ENCODE measurements around the gene TUBGCP6.
"Not testable (repeated sequence)": the region's sequence is repeated elsewhere in the genome, so short reads cannot be mapped to it uniquely, and the experiment has no call there.

Gene TUBGCP6

DNA sequence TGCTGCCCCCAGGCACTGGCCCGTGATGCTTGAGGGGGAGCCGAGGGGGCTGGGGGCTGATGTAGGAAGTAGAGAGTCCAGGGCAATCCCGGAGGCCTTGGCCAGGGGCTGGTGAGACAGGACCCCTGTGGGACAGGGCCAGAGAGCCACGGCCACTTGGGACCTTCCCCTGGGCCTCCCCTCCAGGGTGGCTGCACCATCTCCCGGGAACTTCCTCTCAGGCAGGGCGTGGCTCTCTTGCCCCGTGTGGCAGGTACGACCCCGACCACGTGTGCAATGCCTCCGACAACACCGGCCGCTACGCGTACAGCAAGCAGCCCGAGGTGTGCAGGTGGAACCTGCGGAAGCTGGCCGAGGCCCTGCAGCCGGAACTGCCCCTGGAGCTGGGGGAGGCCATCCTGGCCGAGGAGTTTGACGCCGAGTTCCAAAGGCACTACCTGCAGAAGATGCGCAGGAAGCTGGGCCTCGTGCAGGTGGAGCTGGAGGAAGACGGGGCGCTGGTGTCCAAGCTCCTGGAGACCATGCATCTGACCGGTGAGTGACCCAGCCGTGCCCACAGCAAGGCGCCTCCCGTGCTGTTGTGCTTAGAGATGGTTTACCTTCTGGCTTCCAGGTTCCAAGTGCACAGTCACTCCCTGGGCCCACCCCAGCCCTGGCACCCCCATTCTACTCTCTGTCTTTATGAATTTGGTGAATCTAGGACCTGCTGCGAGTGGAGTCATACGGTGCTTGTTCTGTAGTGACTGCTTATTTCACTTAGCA is 34.3 kb downstream of the TUBGCP6 start:
- no peak for DNase-seq (ENCODE audit: low spot score)

DNA sequence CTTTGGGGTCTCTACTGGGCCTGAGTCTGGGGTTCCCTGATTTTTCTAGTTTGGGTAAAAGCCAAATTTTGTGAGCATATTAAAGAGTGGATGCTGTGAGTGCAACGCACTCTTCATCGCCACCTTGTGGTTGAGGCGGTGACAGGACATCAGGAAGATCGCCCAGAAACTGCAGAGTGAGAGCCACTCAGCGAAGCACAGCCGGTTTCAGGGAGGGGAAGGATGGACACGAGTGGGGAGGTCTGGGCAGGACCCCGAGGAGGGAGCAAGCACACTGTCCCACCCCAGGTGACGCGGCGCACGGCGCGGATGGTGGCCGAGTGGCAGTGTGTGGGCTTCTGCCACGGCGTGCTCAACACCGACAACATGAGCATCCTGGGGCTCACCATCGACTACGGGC is 34.9 kb downstream of the TUBGCP6 start:
- DNase-seq (ENCODE audit: low spot score): peak; percentile 70

DNA sequence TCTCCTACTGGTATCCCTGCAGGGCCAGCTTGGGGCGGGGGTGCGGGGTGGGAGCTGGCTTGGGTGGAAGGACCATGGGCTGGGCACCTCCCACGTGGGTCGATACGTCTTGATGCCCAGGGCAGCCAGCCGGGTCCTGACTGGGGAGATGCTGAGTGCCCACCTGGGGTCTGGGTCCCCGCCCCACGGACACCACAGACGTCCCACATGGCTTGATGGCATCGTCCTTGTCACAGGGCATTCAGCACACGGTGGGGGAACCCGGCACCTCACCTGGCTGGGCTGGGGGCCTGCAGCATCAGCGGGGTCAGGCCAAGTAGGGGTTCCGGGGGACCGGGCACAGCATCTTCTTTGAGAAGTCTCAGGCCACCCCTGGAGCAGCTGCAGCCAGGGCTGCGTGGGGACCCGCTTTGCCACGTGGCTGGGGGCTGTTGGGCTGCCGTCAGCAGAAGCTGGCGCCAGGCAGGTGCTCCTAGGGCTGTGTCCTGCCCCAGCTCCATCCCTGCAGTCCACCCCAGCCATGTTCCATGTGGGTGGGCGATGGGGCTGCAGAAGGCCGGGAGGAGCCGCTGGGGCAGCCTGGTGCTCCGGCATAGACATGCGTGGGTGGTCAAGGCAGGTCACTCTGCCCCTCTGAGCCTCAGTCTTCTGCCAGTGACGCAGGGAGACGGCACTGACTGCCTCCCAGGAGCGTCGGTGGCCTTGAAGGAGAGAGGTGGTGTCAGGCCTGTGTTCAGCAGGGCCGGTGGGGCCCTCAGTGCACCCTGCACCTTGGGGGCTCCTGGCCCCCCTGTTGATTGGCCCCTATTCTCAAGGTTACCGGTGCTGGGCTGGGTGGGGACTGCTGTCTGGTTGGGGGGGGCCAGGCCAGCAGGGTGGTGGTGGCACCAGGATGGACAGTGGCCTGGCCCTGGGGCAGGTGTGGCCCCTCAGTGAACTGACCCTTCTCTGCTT is 35.6 kb downstream of the TUBGCP6 start:
- DNase-seq (ENCODE audit: low spot score): no peak

DNA sequence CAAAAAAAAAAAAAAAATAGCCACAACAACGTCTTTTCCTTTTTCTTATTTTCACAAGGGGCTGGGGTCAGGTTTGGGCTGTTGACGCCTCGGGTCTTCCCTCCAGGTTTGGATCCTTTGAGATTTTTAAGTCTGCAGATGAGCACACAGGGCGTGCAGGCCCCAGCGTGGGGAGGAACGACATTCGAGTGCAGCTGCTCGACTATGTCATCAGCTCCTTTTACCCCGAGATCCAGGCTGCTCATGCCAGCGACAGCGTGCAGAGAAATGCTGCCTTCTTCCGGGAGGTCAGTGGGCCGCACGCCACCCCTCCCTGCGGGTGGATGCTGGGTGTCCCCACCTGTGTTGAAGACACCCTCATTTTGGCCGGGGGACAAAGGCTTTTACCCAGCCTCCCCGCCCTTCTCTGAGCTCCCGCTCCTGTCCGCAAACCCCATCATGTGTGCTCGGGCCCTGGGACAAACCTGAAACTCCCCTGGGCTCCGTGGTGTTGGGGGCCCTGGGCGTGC is 36.3 kb downstream of the TUBGCP6 start:
- no peak for DNase-seq (ENCODE audit: low spot score)

DNA sequence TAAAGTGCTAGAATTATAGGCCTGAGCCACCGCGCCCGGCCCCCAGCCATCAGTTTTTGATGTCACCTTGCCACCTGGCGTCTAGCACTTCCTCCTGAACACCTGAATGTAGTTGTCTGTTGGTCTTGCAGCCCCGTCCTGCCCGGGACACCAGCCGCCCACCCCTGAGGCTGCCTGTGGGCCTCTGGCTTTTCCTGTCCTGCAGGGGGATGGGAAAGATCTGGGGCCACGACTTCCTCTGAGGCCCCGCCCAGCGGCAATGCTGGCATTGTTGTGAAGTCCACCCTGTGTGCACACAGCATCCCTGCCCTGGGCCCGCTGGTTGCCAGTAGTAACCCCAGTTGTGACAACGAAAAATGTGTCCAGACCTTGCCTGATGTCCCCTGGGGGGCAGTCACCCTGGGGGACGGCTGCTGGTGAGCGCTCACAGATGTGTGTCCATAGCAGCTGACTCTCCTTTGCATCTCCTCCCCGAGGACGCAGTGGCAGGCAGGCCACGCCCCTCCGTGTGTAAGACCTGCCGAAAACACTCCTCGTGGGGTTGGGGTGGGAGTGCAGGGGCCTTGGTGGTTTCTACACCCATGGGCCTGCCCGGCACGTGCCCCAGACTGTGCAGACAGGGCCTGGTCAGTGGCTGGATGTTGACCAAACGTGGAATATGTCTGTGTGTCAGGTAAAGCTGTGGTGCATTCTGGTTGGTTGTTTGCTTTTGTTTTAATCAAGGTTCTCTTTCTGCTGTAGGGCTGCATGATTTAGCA is 37.3 kb downstream of the TUBGCP6 start:
- no peak for DNase-seq (ENCODE audit: low spot score)

DNA sequence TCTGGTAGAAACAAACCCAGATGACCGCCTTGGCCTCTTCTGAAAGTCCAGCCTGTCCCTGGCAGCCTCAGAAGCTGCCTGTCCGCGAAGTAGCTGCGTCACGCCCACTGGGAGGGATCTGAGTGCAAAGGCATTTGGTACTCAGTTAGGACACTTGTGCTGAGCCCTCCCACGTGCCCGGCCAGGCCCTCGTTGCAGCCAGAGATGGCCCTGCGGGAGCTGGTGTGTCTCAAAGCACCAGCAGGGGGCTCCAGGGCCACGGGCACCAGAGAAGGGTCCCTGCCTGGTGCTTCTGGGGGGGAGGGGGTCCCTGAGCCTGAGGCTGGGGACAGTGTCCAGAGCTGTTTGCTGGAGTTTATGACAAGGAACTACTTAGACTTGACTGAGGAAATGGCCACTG is 38.2 kb downstream of the TUBGCP6 start:
- no peak for DNase-seq (ENCODE audit: low spot score)

DNA sequence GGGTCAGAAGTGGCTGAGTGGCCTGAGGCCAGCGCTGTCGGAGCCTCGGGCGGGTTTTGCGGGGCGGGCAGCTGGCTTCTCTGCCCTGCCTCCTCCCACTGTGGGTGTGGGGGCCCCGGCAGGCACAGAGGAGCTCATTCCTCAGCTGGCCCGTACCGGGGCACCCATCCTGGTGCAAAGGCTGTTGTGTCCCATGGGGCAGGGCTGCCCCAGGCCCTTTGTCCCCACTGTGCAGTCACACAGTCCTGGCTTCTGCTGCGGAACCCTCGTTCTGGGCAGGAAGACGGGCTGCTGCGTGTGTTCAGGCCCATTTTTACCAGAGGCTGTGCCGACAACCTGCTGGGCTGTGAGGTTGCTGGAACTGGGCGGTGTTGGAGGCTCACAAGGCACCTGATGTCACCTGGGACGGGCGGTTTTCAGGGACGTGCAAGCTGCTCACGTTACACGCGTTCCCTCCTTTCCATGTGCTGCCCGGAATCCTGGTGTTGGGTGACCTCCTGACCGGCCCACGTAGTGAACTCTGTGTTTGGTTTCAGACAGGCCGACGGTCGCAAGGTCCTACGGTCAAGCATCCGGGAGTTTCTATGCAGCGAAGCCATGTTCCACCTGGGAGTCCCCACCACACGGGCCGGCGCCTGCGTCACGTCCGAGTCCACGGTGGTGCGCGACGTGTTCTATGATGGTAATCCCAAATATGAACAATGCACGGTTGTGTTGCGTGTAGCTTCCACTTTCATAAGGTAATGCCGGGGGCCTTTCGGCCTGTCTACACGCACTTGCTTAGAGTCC is 38.8 kb downstream of the TUBGCP6 start:
- DNase-seq (ENCODE audit: low spot score): no peak

DNA sequence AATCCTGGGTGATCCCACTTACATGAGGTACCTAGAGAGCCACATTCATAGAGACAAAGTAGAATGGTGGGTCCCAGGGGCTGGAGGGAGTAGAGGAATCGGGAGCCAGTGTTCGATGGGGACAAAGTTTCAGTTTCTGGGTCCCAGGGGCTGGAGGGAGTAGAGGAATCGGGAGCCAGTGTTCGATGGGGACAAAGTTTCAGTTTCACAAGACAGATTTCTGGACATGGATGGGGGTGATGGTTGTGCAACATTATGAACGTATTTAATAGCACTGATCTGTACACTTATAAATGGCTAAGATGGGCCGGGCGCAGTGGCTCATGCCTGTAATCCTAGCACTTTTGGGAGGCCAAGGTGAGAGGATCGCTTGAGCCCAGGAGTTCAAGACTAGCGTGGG is 39.8 kb downstream of the TUBGCP6 start:
- DNase-seq (ENCODE audit: low spot score): not testable (repeated sequence)

DNA sequence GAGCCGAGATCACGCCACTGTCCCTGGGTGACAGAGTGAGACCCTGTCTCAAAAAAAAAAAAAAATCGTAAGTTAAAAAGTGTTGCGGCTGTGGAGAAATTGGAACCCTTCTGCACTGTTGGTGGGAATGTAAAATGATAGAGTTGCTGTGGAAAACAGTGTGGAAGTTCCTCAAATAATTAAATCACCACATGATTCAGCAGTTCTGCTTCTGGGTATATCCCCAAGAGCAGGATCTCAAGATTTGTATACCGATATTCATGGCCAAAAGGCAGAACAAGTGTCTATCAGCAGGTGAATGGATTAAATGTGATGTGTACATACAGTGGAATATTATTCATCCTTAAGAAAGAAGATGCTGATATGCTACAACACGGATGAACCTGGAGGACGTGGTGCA is 40.3 kb downstream of the TUBGCP6 start:
- DNase-seq (ENCODE audit: low spot score): no peak

DNA sequence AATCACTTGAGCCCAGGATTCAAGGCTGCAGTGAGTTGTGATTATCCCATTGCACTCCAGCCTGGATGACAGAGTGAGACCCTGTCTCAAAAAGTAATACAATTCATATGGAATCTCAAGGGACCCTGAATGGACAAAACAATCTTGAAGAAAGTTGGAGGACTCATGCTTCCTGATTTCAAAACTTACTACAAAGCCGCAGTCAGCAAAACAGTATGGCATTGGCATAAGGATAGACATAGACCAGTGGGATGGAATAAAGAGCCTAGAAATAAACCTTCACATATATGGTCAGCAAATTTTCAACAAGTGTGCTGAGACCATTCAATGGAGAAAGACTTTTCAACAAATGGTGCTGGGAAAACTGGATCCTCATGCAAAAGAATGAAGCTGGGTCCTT is 41.5 kb downstream of the TUBGCP6 start:
- DNase-seq (ENCODE audit: low spot score): no peak

DNA sequence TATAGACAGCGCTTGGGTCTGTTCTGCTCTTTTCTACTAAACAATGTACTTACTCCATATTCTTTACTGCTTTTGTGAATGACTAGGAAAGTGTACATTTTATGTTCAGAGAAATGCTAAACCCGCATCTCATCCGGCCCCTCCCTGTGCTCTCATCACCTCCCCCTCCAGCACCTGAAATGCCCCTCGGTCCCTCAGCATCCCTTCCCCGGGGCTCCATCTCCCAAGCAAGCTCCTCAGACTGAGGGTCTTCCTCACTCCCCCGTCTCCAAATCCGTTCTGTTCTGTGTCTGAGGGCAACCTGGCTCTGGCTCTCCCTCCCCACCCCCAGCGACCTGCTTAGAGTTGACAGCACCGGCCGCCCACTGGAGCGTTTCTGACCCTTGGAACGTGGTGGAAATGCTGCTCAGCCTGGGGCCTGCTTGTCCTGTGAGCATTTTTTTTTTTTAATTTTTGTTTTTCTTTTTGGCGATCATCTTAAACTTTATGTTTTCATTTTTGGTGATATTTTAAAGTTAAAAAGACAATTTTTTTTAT is 42.6 kb downstream of the TUBGCP6 start:
- no peak for DNase-seq (ENCODE audit: low spot score)

DNA sequence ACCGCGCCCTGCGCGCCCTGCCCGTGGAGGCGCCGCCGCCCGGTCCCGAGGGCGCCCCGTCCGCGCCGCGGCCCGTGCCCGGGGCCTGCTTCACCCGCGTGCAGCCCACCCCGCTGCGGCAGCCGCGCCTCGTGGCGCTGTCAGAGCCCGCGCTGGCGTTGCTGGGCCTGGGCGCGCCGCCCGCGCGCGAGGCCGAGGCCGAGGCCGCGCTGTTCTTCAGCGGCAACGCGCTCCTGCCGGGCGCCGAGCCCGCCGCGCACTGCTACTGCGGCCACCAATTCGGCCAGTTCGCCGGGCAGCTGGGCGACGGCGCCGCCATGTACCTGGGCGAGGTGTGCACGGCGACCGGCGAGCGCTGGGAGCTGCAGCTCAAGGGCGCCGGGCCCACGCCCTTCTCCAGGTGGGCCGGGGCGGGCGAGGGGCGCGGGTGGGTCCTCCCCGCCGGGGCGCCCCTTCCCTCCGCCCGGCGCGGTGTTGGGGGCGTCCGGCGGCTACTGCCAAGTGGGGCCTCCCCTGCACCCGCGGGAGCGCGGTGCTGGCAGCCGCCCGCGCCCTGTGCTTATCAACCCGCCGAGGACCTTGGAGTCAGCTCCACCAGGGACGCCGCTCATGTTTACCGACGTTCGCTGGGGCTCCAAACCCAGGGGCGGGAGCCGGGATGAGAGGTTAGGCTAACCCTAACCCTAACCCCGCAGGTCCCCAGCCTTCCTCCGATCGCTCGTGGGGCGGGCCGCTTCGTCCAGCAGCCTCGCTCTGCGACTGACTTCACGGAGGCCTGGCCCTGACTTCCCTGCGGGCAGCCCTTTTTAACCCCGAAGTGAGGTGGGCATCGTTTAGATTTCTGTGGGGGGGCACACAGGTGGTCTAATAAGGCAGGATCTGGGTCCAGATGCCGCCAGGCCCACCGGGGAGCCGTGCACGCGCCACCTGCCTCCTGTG is 43.4 kb downstream of the TUBGCP6 start:
- DNase-seq (ENCODE audit: low spot score): no peak

DNA sequence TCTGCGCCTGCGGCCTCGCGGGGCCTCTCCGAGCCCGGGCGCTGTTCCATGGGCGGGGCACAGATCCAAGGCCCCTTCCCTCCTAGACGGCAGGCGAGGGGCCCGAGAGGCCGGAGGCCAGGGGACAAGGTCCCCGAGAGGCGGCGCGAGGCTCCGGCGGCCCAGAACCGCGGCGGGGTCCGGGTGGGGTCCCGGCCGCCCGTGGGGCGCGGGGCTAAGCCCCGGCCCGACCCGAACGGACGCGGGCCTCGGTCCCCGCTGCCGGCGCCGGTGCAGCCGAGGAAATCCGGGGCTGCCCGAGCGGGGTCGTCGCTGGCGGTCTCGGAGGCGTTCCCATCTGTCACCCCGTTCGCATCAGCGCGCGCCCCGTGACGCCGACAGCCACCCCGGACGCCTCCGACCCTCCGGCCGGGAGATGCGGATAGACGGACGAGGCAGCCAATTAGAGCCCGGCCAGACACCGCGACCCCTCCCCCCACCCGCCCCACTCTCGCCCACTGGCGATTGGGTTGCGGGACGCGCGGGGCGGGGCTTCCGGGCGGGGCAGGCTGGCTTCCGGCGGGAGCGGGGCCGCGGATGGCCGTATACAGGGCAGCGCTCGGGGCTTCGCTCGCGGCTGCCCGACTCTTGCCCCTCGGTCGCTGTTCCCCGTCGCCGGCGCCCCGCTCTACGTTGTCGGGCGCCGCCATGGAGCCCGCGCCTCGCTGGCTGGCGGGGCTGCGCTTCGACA is 44.2 kb downstream of the TUBGCP6 start, which contains the start of gene SELENOO:
Gene SELENOO (plus strand): TSS at position 551 of the 730 bp plus-strand sequence. CDS start 26 bp downstream, at position 577.
- DNase-seq (ENCODE audit: low spot score): peak; percentile 91

DNA sequence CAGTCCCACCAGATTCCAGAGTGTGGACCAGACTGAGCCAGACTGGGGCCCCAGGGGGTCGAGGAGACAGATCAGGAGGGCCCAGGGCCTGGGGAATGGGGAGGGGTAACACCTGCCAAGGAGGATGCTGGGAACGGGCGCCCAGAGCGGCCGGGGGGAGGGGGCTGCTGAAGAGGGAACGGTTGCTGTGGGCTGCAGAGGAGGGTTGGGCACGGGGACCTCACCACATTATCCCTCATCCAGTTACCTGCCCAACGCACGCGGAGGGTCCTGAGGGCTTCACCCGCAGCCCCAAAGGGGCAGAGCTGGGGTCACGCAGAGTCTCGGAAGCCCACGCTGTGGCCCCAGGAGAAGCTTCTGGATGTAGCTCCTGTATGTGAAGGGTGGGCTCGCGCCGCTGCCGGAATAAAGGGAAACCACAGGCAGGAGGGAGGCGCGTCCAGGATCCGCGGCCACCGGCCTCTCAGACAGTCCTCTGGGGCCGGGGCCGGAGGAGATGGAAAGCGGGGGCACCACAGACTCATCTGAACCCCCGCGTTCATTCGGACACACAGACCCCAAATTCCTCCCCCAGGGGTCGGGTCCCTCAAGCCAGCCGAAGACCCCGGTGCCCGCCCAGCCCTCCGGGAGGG is 44.9 kb downstream of the TUBGCP6 start:
- no peak for DNase-seq (ENCODE audit: low spot score)

DNA sequence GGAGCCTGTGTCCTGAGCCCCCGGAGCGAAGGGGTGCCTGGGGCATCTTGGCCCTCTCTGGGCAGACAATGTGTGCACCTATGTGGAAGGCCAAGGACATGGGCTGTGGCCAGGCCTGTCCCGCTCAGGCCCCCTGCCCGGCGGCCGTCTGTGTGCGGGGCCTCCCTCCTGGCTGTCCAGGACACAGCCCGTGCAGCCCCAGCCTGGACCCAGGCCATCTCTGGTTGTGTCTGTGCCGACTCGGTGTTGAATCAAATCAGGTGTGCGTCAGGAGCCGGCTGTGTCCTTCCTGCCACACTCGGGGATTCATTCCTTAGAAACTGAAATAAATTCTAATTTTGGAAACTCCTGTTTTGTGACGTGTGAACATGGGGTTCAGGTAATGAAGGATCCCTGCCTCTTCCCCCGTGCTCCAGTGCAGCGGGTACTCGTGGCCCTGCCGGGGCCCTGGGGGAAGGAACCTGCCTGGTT is 45.5 kb downstream of the TUBGCP6 start:
- DNase-seq (ENCODE audit: low spot score): no peak

DNA sequence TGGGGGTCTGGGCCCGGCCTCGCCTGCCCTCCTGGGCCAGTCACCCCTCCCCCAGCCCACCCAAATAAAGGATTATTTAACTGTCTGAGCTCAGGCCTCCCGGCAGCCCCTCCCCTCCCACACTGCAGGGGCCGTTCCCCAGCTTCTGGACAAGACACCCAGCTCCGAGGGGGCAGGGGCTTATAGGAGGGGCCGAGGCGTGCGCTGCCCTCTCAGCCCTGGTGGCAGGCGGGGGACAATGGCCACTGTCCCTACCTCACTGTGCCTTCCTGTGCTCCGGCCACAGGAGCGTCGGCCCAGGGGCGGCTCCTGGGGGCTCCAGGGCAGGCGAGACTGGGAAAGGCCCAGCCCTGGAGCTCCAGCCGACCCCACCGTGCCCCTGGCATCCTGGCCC is 46.2 kb downstream of the TUBGCP6 start:
- no peak for DNase-seq (ENCODE audit: low spot score)

DNA sequence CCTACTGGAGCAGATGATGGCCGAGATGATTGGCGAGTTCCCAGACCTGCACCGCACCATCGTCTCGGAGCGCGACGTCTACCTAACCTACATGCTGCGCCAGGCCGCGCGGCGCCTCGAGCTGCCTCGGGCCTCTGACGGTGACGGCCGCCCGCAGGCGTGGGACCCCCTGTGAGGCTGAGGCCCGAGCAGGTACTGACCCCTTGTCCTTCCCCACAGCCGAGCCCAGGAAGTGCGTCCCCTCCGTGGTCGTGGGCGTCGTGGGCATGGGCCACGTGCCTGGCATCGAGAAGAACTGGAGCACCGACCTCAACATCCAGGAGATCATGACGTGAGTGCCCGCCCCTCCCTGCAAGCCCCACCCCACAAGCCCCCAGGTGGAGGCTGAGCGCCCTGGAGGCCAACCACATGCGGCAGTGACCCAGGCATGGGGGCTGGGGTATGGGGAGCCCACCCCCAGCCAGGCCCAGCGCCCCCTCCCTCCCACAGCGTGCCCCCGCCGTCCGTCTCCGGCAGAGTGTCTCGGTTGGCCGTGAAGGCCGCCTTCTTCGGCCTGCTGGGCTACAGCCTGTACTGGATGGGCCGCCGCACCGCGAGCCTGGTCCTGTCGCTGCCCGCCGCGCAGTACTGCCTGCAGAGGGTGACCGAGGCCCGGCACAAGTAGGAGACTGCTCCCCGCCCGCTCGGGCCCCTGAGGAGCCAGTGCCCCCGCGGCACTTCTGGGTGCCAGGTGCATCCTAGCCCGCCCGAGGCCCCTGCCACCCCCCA is 46.8 kb downstream of the TUBGCP6 start:
- DNase-seq (ENCODE audit: low spot score): no peak
